GM23338 (cell line): ENCODE measurements around the gene CLDN6. TPM values are rescaled to one million over a fixed set of nuclear protein-coding genes. Genes with fewer than 3 reads are reported as not detected.

Source experiments
- ATAC-seq: fragments of 200-7000 bp; cut with Tn5 transposase; 3 replicates; pipeline ENCODE4 v1.9.1; 2020
- DNase-seq: peaks from one replicate; pipeline ENCODE4 v3.0.0-alpha.2; 2015; ENCODE audit warnings: low spot score
- H2AFZ ChIP-seq: fragments of 200-600 bp; sonication (generic); 2 replicates; pipeline ENCODE4 v1.8.0; 2016; ENCODE audit warnings: antibody characterized with exemption, mild to moderate bottlenecking, moderate library complexity
- H3F3A ChIP-seq: fragments of 200-600 bp; sonication (generic); replicated peaks from 2 replicates; pipeline ENCODE4 v1.8.0; 2017; ENCODE audit warnings: antibody characterized with exemption, mixed run types, low read depth
- H3K27ac ChIP-seq: fragments of 200-600 bp; sonication (generic); 2 replicates; pipeline ENCODE4 v1.6.1; 2016; ENCODE audit warnings: low read depth
- H3K27me3 ChIP-seq: fragments of 200-600 bp; sonication (generic); 2 replicates; pipeline ENCODE4 v1.8.0; 2016; ENCODE audit warnings: mild to moderate bottlenecking, mixed run types, moderate library complexity; ENCODE audit not compliant: insufficient read depth
- H3K36me3 ChIP-seq: fragments of 200-600 bp; sonication (generic); 2 replicates; pipeline ENCODE4 v1.8.0; 2016; ENCODE audit warnings: mild to moderate bottlenecking; ENCODE audit not compliant: insufficient read depth
- H3K4me1 ChIP-seq: fragments of 200-600 bp; sonication (generic); 2 replicates; pipeline ENCODE4 v1.8.0; 2016; ENCODE audit warnings: mild to moderate bottlenecking, moderate library complexity; ENCODE audit not compliant: insufficient read depth
- H3K4me2 ChIP-seq: fragments of 200-600 bp; sonication (generic); 2 replicates; pipeline ENCODE4 v1.7.1; 2017; ENCODE audit warnings: mixed run types
- H3K4me3 ChIP-seq: fragments of 200-600 bp; sonication (generic); 2 replicates; pipeline ENCODE4 v1.6.1; 2016; ENCODE audit warnings: mixed run types
- H3K79me2 ChIP-seq: fragments of 200-600 bp; sonication (generic); replicated peaks from 2 replicates; pipeline ENCODE4 v1.8.0; 2017; ENCODE audit warnings: mild to moderate bottlenecking; ENCODE audit not compliant: insufficient read depth
- H3K9me2 ChIP-seq: fragments of 200-600 bp; sonication (generic); 2 replicates; pipeline ENCODE4 v1.8.0; 2017; ENCODE audit not compliant: insufficient read depth
- H4K20me1 ChIP-seq: fragments of 200-600 bp; sonication (generic); replicated peaks from 2 replicates; pipeline ENCODE4 v1.8.0; 2017; ENCODE audit warnings: mild to moderate bottlenecking; ENCODE audit not compliant: insufficient read depth
- H3K27ac Mint-ChIP-seq: 2 replicates; pipeline ENCODE4 v1.8.0; 2020; ENCODE audit warnings: inconsistent platforms, mild to moderate bottlenecking, moderate library complexity, mixed read lengths
- H3K27me3 Mint-ChIP-seq: 3 replicates; pipeline ENCODE4 v1.8.0; 2022; ENCODE audit warnings: low read depth, mild to moderate bottlenecking, moderate library complexity, mixed read lengths, inconsistent platforms; ENCODE audit not compliant: insufficient read depth, poor library complexity
- H3K36me3 Mint-ChIP-seq: 3 replicates; pipeline ENCODE4 v1.8.0; 2021; ENCODE audit warnings: low read depth, mild to moderate bottlenecking, inconsistent platforms, moderate library complexity, mixed read lengths
- H3K4me1 Mint-ChIP-seq: 3 replicates; pipeline ENCODE4 v1.8.0; 2020; ENCODE audit warnings: mild to moderate bottlenecking, inconsistent platforms, mixed read lengths
- H3K4me3 Mint-ChIP-seq: 3 replicates; pipeline ENCODE4 v1.8.0; 2021; ENCODE audit warnings: moderate library complexity, mild to moderate bottlenecking, inconsistent platforms, mixed read lengths
- H3K9me3 Mint-ChIP-seq: 3 replicates; pipeline ENCODE4 v1.8.0; 2020; ENCODE audit warnings: moderate library complexity, mild to moderate bottlenecking, inconsistent platforms, mixed read lengths
- CREB1 ChIP-seq: fragments of 250-450 bp; sonication (Bioruptor Pico); IDR thresholded peaks from 2 replicates; pipeline ENCODE4 v1.5.0; 2020; ENCODE audit warnings: low read depth, mild to moderate bottlenecking, moderate library complexity
- EZH2 ChIP-seq: fragments of 200-600 bp; sonication (generic); IDR thresholded peaks from one replicate; pipeline ENCODE4 v1.8.0; 2017; ENCODE audit warnings: antibody characterized with exemption, mild to moderate bottlenecking, low read depth; ENCODE audit not compliant: unreplicated experiment
- EZH2phosphoT487 ChIP-seq: fragments of 200-600 bp; sonication (generic); IDR thresholded peaks from one replicate; pipeline ENCODE4 v1.8.1; 2018; ENCODE audit warnings: antibody characterized with exemption; ENCODE audit not compliant: unreplicated experiment
- JUNB ChIP-seq: IDR thresholded peaks from one replicate; pipeline ENCODE4 v1.6.1; 2016; ENCODE audit warnings: antibody characterized with exemption; ENCODE audit not compliant: unreplicated experiment
- REST ChIP-seq: IDR thresholded peaks from one replicate; pipeline ENCODE4 v1.6.1; 2018; ENCODE audit warnings: antibody characterized with exemption; ENCODE audit not compliant: unreplicated experiment
- STAT1 ChIP-seq: IDR thresholded peaks from one replicate; pipeline ENCODE4 v1.6.1; 2016; ENCODE audit warnings: antibody characterized with exemption; ENCODE audit not compliant: unreplicated experiment
- ZNF114 ChIP-seq: fragments of 250-450 bp; sonication (Bioruptor Pico); IDR thresholded peaks from 2 replicates; pipeline ENCODE4 v1.5.0; 2020; ENCODE audit warnings: mild to moderate bottlenecking, moderate library complexity
- ZNF331 ChIP-seq: fragments of 250-450 bp; sonication (Bioruptor Pico); IDR thresholded peaks from 2 replicates; pipeline ENCODE4 v1.5.0; 2020; ENCODE audit warnings: low read depth, mild to moderate bottlenecking, moderate library complexity
- polyA plus RNA-seq: library from polyadenylated mRNA; unstranded; fragments of >200 nt; fragmentation: Nextera tagmentation; extraction: Ambion mirVana; gene quantifications from 2 replicates; pipeline ENCODE4 v1.2.1, GENCODE V29; 2016
- small RNA-seq: library from RNA; depleted of rRNA; stranded (forward); fragments of <200 nt; gene quantifications from one replicate; pipeline ENCODE3, GENCODE V24; 2014; ENCODE audit warnings: low replicate concordance
- total RNA-seq: library from RNA; depleted of rRNA; stranded (reverse); fragments of >200 nt; shearing (Covaris generic); gene quantifications from 2 replicates; pipeline ENCODE4 v1.2.3, GENCODE V29; 2014; rRNA removed

Gene CLDN6
- total and polyA plus RNA-seq, 2 experiments from 2014 or later, result 537 to 1,028 TPM

- peak overlapping the region; percentile 94 for H3K4me3 ChIP-seq
- no peak overlapping the region for H3K27ac Mint-ChIP-seq
- no peaks in the 10 kb centered on the region for H3K9me3 Mint-ChIP-seq
- peaks cover 42% of the 10 kb centered on the region for H3F3A ChIP-seq
- peaks cover 20% of the 10 kb centered on the region for H3K4me1 Mint-ChIP-seq
- peaks cover 7% of the 10 kb centered on the region; the same call in 2 of the 3 replicates for H3K36me3 Mint-ChIP-seq
- no peaks in the 10 kb centered on the region for H3K36me3 ChIP-seq
- no peak for DNase-seq
- H3K4me1 ChIP-seq, result peaks cover 20% of the 10 kb centered on the region; the same call in 1 of the 2 replicates
- peaks cover 50% of the 10 kb centered on the region for H3K27me3 ChIP-seq
- H3K9me2 ChIP-seq, result no peaks in the 10 kb centered on the region
- H3K27me3 Mint-ChIP-seq, result peaks cover 42% of the 10 kb centered on the region
- TF ChIP-seq ZNF331 (CRISPR knock-in tag) (no peak), EZH2 (peak; percentile 5), CREB1 (no peak), STAT1 (no peak), JUNB (no peak), ZNF114 (CRISPR knock-in tag) (no peak), REST (no peak), EZH2phosphoT487 (no peak)
- no peak overlapping the region for H3K27ac ChIP-seq
- no peak overlapping the region for H2AFZ ChIP-seq
- H3K79me2 ChIP-seq, result no peaks in the 10 kb centered on the region
- peak overlapping the region; percentile 95 for H3K4me2 ChIP-seq
- ATAC-seq, result no peak
- no peak overlapping the region for H3K4me3 Mint-ChIP-seq
- H4K20me1 ChIP-seq, result peaks cover 10% of the 10 kb centered on the region
Measured at GRCh38 chr16:2966043-2966807, 51.8 kb downstream of the CLDN6 start.

Small RNA genes lying within 50 kb of the gene (small RNA-seq; reads per million reads assigned to genes)
- not detected for gene LINC00514

Other genes with a start within 250 kb of the CLDN6 start
- 278 and 696 TPM in 2 replicates for gene ELOB, start 240.9 kb downstream of the CLDN6 start, total RNA-seq
- 756 and 851 TPM in 2 replicates for gene ELOB, start 240.9 kb downstream of the CLDN6 start, polyA plus RNA-seq
- 0.47 and 1.4 TPM in 2 replicates for gene PRSS33, start 230.6 kb downstream of the CLDN6 start, total RNA-seq
- gene PRSS33, start 230.6 kb downstream of the CLDN6 start, polyA plus RNA-seq, result 0.24 TPM in 2 replicates
- not detected in 2 replicates for gene PRSS41, start 219.7 kb downstream of the CLDN6 start, total RNA-seq
- gene PRSS41, start 219.7 kb downstream of the CLDN6 start, polyA plus RNA-seq, result not detected in 2 replicates
- 1.1 and 2.4 TPM in 2 replicates for gene PRSS21, start 200.9 kb downstream of the CLDN6 start, total RNA-seq
- gene PRSS21, start 200.9 kb downstream of the CLDN6 start, polyA plus RNA-seq, result 3.1 and 4.0 TPM in 2 replicates
- not detected in 2 replicates for gene ZG16B, start 187.9 kb downstream of the CLDN6 start, total RNA-seq
- not detected in 2 replicates for gene ZG16B, start 187.9 kb downstream of the CLDN6 start, polyA plus RNA-seq
- gene PRSS22, start 160.0 kb downstream of the CLDN6 start, total RNA-seq, result 2.0 and 4.6 TPM in 2 replicates
- 1.3 and 2.1 TPM in 2 replicates for gene PRSS22, start 160.0 kb downstream of the CLDN6 start, polyA plus RNA-seq
- 45.0 and 48.7 TPM in 2 replicates for gene FLYWCH2, start 135.0 kb downstream of the CLDN6 start, total RNA-seq
- gene FLYWCH2, start 135.0 kb downstream of the CLDN6 start, polyA plus RNA-seq, result 30.9 and 38.6 TPM in 2 replicates
- gene FLYWCH1, start 106.3 kb downstream of the CLDN6 start, total RNA-seq, result 22.9 and 29.3 TPM in 2 replicates
- gene FLYWCH1, start 106.3 kb downstream of the CLDN6 start, polyA plus RNA-seq, result 6.0 and 7.5 TPM in 2 replicates
- 16.1 and 17.6 TPM in 2 replicates for gene KREMEN2, start 53.9 kb downstream of the CLDN6 start, total RNA-seq
- 4.7 and 4.9 TPM in 2 replicates for gene KREMEN2, start 53.9 kb downstream of the CLDN6 start, polyA plus RNA-seq
- 17.7 and 29.3 TPM in 2 replicates for gene PAQR4, start 48.8 kb downstream of the CLDN6 start, total RNA-seq
- gene PAQR4, start 48.8 kb downstream of the CLDN6 start, polyA plus RNA-seq, result 7.0 and 8.8 TPM in 2 replicates
- 82.1 and 100 TPM in 2 replicates for gene PKMYT1, start 37.7 kb downstream of the CLDN6 start, total RNA-seq
- 90.9 and 104 TPM in 2 replicates for gene PKMYT1, start 37.7 kb downstream of the CLDN6 start, polyA plus RNA-seq
- 1.0 and 3.0 TPM in 2 replicates for gene CLDN9, start 5.3 kb downstream of the CLDN6 start, total RNA-seq
- 1.3 and 1.8 TPM in 2 replicates for gene CLDN9, start 5.3 kb downstream of the CLDN6 start, polyA plus RNA-seq
- 78.0 and 100.0 TPM in 2 replicates for gene TNFRSF12A, start 2.2 kb upstream of the CLDN6 start, total RNA-seq
- gene TNFRSF12A, start 2.2 kb upstream of the CLDN6 start, polyA plus RNA-seq, result 152 and 155 TPM in 2 replicates
- gene HCFC1R1, start 5.8 kb upstream of the CLDN6 start, total RNA-seq, result 17.5 and 30.2 TPM in 2 replicates
- 192 and 211 TPM in 2 replicates for gene HCFC1R1, start 5.8 kb upstream of the CLDN6 start, polyA plus RNA-seq
- 71.4 and 86.6 TPM in 2 replicates for gene THOC6, start 5.9 kb upstream of the CLDN6 start, total RNA-seq
- gene THOC6, start 5.9 kb upstream of the CLDN6 start, polyA plus RNA-seq, result 90.6 and 96.1 TPM in 2 replicates
- 17.5 and 18.4 TPM in 2 replicates for gene BICDL2, start 18.8 kb upstream of the CLDN6 start, total RNA-seq
- gene BICDL2, start 18.8 kb upstream of the CLDN6 start, polyA plus RNA-seq, result 12.7 and 13.4 TPM in 2 replicates
- 15.9 and 18.8 TPM in 2 replicates for gene MMP25, start 28.4 kb upstream of the CLDN6 start, total RNA-seq
- 6.1 and 7.7 TPM in 2 replicates for gene MMP25, start 28.4 kb upstream of the CLDN6 start, polyA plus RNA-seq
- 2.3 TPM in 1 of 2 replicates, not detected in the other for gene IL32, start 47.5 kb upstream of the CLDN6 start, total RNA-seq
- gene IL32, start 47.5 kb upstream of the CLDN6 start, polyA plus RNA-seq, result 6.1 and 7.7 TPM in 2 replicates
- gene ZSCAN10, start 81.1 kb upstream of the CLDN6 start, total RNA-seq, result 434 and 519 TPM in 2 replicates
- 217 and 220 TPM in 2 replicates for gene ZSCAN10, start 81.1 kb upstream of the CLDN6 start, polyA plus RNA-seq
- gene ZNF205, start 94.4 kb upstream of the CLDN6 start, total RNA-seq, result 29.1 and 29.9 TPM in 2 replicates
- 15.7 and 16.6 TPM in 2 replicates for gene ZNF205, start 94.4 kb upstream of the CLDN6 start, polyA plus RNA-seq
- gene ZNF213, start 116.8 kb upstream of the CLDN6 start, total RNA-seq, result 10.4 and 10.6 TPM in 2 replicates
- 2.9 and 3.5 TPM in 2 replicates for gene ZNF213, start 116.8 kb upstream of the CLDN6 start, polyA plus RNA-seq
- 0.38 TPM in 1 of 2 replicates, not detected in the other for gene OR1F1, start 170.0 kb upstream of the CLDN6 start, total RNA-seq
- gene OR1F1, start 170.0 kb upstream of the CLDN6 start, polyA plus RNA-seq, result not detected in 2 replicates
- 9.7 and 12.5 TPM in 2 replicates for gene ZNF200, start 217.0 kb upstream of the CLDN6 start, total RNA-seq
- gene ZNF200, start 217.0 kb upstream of the CLDN6 start, polyA plus RNA-seq, result 8.0 and 9.2 TPM in 2 replicates
- gene MEFV, start 238.4 kb upstream of the CLDN6 start, total RNA-seq, result 0.07 and 0.19 TPM in 2 replicates
- not detected in 2 replicates for gene MEFV, start 238.4 kb upstream of the CLDN6 start, polyA plus RNA-seq